ENCODE results near the gene COL5A3. TPM values are rescaled to one million over a fixed set of nuclear protein-coding genes. Genes with fewer than 3 reads are reported as not detected.

Gene COL5A3
- total and polyA plus RNA-seq, 12 donors: 0.61 to 26.2 (median 6.8) TPM

DNA sequence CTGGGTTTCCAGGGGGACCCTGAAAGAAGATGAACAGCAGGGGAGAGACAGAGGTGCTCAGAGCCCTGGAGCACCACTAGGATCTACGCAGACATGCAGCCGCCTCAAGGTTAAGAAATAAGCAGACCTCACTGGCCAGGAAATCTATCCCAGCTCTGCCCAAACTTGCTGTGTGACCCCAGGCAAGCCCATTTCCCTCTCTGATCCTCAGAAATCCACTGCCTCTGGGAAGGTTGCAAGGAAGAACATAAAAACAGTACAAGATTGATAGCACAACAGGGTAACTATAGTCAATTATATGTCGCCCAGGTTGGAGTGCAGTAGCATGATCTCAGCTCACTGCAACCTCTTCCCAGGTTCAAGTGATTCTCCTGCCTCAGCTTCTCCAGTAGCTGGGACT lies 20.8 kb downstream of the COL5A3 start:
- Histone ChIP-seq H3K4me3 (no peak overlapping the region), H3K36me3 (replicated peaks in 1 of 2) (no peaks in the 10 kb centered on the region), H3K27me3 (no peaks in the 10 kb centered on the region), H3K4me1 (replicated peaks in 1 of 2) (no peaks in the 10 kb centered on the region), H3K27ac (no peak overlapping the region), H3K9me3 (replicated peaks in 1 of 3) (no peaks in the 10 kb centered on the region)
- intact Hi-C loops (cut with DNase I): no loop called here
- DNase-seq: no peak
- WGBS, 4 donors: 81 to 87% (median 85%) methylated on average over 3 of the region's 3 CpGs
- TF ChIP-seq, protein P1, sequence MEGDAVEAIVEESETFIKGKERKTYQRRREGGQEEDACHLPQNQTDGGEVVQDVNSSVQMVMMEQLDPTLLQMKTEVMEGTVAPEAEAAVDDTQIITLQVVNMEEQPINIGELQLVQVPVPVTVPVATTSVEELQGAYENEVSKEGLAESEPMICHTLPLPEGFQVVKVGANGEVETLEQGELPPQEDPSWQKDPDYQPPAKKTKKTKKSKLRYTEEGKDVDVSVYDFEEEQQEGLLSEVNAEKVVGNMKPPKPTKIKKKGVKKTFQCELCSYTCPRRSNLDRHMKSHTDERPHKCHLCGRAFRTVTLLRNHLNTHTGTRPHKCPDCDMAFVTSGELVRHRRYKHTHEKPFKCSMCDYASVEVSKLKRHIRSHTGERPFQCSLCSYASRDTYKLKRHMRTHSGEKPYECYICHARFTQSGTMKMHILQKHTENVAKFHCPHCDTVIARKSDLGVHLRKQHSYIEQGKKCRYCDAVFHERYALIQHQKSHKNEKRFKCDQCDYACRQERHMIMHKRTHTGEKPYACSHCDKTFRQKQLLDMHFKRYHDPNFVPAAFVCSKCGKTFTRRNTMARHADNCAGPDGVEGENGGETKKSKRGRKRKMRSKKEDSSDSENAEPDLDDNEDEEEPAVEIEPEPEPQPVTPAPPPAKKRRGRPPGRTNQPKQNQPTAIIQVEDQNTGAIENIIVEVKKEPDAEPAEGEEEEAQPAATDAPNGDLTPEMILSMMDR (IDR thresholded peaks at IDR 0.05): no peak
- TF ChIP-seq POLR2A (IDR thresholded peaks at IDR 0.05): no peak

DNA sequence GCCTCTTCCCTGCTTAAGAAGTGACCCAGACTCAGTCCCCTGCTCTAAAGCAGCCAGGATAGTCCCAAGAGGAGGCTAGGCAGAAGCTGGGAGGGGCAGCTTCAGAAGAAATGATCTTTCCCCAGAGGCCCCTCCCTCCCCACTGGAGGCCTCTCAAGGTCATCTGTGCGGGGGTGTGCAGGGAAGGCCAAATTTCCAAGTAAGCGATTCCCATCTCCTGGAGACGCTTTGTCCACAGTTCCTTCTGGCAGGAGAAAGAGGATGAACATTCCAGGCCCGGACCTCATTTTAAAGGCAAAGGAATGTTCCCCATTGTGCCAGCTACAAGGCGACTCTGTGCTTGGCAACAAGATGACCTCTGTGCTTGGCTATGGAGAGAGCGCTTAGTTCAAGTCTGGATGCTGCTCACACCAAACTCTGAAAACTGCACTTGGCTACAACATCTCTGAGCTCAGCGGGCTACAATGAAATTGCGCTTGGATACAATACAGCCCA lies 23.5 kb downstream of the COL5A3 start:
- Histone ChIP-seq H3K9me3 (replicated peaks in 1 of 3) (no peaks in the 10 kb centered on the region), H3K36me3 (replicated peaks in 1 of 2) (no peaks in the 10 kb centered on the region), H3K27ac (no peak overlapping the region), H3K27me3 (no peaks in the 10 kb centered on the region), H3K4me3 (no peak overlapping the region), H3K4me1 (replicated peaks in 1 of 2) (no peaks in the 10 kb centered on the region)
- 41 to 56% (median 52%) methylated on average over 5 to 8 of the region's 8 CpGs for WGBS, 4 donors
- intact Hi-C loops (cut with DNase I): no loop called here
- no peak for TF ChIP-seq POLR2A (IDR thresholded peaks at IDR 0.05)
- TF ChIP-seq, protein P1 (IDR thresholded peaks at IDR 0.05): no peak
- DNase-seq: peak in 4 of 7 donors; percentile 23 to 59 (median 29)

DNA sequence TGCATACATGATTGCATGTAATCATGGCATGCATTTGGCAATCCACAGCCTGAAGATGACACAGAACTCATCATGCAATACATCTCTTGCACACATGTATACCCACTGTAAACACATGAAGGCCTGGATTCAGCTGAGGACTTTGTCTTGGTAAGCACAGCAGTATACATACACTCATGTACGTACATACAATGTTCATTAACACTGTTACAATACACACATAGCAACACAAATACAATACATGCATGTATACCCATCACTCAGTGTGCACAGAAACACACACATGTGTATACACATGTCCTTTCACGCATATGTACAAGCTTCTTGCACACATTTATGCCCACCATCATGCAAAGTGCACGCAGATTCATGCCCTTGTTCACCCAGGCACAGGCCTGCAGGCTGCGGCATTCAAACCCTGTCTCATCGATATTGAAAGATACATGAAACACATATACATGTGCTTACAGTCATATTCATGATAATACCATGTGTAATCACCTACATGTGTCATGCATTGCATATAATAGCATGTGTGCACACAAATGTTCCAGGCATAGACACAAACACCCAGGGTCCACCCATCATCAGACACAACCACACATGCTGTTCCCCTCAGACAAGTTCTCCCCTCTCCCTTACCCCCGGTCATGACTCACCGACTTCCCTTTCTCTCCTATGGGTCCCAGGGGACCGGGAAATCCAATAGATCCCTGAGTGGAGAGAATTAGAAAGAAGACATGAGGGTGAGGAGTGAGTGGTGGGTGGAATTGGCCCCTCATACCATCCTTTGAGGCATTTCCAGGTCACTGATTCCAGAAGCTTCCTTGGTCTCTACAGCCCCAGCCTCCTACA lies 28.7 kb downstream of the COL5A3 start:
- 80 to 87% (median 86%) methylated on average over 8 of the region's 8 CpGs for WGBS, 4 donors
- no peaks in the 10 kb centered on the region for H3K4me1 ChIP-seq (replicated peaks in 1 of 2)
- no peaks in the 10 kb centered on the region for H3K27me3 ChIP-seq
- H3K4me3 ChIP-seq: no peak overlapping the region
- no peaks in the 10 kb centered on the region for H3K36me3 ChIP-seq (replicated peaks in 1 of 2)
- intact Hi-C loops (cut with DNase I): no loop called here
- DNase-seq: no peak
- TF ChIP-seq, protein P1 (IDR thresholded peaks at IDR 0.05): no peak
- TF ChIP-seq POLR2A (IDR thresholded peaks at IDR 0.05): no peak
- no peaks in the 10 kb centered on the region for H3K9me3 ChIP-seq (replicated peaks in 1 of 3)
- no peak overlapping the region for H3K27ac ChIP-seq

DNA sequence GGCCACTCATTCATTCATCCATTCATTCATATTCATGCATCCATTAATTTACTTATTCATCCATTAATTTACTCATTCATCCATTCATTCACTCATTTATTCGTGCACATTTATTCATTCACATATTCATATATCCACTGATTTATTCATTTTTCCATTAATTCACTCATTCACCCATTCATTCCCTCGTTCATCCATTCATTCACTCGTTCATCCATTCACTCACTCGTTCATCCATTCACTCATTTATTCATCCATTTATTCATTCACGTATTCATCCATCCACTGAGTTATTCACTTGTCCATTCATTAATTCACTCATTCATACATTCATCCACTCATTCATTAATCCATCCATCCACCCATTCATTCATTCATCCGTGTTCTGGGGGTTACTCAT lies 38.2 kb downstream of the COL5A3 start:
- Histone ChIP-seq H3K27ac (no peak overlapping the region), H3K4me1 (replicated peaks in 1 of 2) (no peaks in the 10 kb centered on the region), H3K4me3 (no peak overlapping the region), H3K9me3 (replicated peaks in 1 of 3) (no peaks in the 10 kb centered on the region), H3K36me3 (replicated peaks in 1 of 2) (no peaks in the 10 kb centered on the region), H3K27me3 (no peaks in the 10 kb centered on the region)
- 84 to 88% (median 86%) methylated on average over 6 of the region's 6 CpGs for WGBS, 4 donors
- intact Hi-C loops (cut with DNase I): no loop called here
- TF ChIP-seq POLR2A (IDR thresholded peaks at IDR 0.05): no peak
- TF ChIP-seq, protein P1 (IDR thresholded peaks at IDR 0.05): no peak
- no peak for DNase-seq
